Brain pericyte (primary cell): ENCODE data around the gene PRKCZ.

Experiments
- DNase-seq: peaks from one replicate; pipeline ENCODE4 v3.0.0-alpha.2; 2012; ENCODE audit warnings: low read depth, low spot score

PRKCZ gene

GRCh38 chr1:2024887-2025286, 25.3 kb upstream of the PRKCZ start:
- no peak for DNase-seq

DNA sequence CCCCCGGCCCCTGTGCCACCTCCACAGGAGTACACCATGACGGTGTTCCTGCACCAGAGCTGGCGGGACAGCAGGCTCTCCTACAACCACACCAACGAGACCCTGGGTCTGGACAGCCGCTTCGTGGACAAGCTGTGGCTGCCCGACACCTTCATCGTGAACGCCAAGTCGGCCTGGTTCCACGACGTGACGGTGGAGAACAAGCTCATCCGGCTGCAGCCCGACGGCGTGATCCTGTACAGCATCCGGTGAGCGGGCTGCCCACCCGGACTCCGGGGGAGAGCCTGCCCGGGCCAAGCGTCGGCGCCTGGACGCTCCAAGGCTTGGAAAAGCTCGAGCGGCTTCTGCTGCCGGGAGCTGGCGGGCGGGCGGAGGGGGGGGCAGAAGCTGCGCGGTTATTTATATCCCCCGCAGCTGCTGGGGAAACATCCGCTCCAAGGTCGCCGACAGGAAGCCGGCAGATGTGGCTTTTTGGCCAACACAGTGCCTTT, 24.7 kb upstream of the PRKCZ start:
- DNase-seq: no peak

DNA sequence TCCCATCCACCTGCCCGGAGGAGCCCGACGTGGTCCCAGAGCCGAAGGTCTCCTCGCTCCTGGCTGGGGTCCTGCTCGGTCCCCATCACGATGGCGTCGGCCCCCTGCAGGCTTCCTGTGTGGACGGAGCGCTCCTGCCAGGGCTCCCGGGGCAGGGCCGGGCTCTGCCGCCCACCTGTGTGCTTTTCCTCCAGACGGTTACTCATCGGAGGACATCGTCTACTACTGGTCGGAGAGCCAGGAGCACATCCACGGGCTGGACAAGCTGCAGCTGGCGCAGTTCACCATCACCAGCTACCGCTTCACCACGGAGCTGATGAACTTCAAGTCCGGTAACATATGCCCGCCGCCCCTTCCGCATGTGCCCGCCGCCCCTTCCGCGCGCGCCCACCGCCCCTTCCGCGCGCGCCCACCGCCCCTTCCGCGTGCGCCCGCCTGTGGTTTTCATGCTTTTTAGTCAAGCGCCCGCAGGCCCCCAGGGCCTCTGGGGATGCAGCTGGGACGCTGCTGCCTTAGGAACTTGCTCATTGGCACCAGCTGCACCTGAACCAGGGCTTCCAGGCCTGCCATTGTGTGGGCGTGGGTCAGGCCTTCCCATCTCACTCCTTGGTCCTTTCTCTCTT, 22.1 kb upstream of the PRKCZ start:
- no peak for DNase-seq

DNA sequence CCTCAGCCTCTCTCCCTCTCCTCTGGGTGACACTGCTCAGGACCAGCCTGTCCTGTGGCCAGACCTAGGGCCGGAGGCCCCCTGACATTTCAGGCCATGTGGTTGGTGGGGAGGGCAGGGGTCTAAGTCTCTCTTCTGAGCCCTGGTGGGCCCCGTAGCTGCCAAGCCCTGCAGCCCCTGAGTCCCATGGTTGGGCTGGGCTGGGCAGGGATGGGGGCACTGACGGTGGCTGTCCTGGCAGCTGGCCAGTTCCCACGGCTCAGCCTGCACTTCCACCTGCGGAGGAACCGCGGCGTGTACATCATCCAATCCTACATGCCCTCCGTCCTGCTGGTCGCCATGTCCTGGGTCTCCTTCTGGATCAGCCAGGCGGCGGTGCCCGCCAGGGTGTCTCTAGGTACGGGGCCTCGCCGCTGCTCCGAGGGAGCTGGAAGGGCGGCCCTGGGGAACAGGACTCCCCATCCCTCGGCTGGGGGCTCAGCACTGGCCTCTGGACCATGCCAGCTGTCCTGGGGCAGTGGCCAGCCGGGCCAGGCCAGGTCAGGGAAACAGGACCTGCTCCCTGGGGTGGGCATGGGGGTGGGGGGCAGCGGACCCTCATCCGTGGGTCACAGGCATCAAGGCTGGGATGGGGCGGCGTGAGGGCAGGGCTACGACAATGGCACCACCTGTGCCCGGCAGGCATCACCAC, 21.2 kb upstream of the PRKCZ start:
- DNase-seq: no peak

GRCh38 chr1:2029561-2029960, 20.6 kb upstream of the PRKCZ start:
- DNase-seq: no peak

GRCh38 chr1:2030076-2030871, 19.9 kb upstream of the PRKCZ start:
- no peak for DNase-seq

DNA sequence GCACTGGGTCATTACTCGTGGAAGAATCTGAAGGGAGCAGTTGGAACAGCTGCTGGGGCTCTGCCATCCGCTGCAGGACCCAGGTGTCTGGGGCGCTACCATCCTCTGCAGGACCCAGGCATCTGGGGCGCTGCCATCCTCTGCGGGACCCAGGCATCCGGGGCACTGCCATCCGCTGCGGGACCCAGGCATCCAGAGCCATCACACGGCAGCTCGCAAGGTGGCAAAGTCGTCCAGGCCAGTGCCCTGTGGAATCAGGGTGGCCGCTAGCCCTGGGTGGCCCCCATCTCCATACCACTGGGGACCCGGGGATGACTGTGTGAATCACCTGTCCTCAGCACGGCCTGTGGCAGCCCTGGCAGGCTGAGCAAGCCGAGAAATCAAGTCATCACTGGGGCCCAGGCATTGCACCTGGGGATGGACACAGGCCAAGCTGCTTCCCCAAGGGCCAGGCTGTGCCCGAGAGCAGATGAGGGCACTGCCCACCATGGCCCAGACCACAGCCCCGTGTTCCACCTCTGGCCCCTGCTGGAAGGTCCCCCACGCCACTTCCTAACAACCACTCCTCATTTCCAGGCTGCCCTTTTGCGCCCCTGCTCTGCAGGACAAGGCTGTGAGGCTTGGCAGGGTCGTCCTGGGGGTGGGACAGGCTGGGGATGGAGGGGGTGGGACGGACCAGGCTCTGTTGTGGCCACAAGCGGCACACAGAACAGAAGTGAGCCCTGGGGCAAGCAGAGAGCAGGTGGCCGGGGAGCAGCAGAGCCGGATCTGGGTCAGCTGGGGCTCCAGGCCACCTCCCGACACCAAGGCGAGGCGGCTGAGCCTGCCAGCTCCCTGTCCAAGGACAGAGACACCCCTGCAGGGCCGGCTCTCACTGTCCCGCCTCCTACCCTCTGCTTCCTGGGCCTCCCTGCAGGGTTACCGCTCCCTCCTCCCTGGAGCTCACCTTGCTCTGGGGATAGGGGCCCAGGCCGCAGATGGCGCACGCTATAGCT, 18.4 kb upstream of the PRKCZ start:
- no peak for DNase-seq

DNA sequence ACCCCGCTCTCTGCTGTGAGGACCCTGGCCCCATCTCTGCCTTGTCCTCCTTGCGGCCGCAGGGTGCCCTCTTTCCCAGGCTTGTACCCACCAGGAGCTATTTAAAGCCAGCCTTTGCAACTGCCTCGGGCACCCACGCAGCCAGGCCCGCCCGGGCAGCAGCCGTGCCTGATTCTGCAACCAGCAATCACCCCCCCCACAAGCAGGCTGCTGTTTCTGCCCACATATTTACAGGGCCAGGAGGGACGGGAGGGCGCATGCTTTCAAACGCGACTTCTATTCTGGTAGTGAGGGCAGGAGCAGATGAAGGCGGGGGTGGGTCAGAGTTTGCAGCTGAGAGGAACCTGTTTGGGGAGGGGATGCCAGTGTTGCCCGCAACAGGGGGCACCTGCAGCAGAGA, 17.5 kb upstream of the PRKCZ start:
- no peak for DNase-seq

DNA sequence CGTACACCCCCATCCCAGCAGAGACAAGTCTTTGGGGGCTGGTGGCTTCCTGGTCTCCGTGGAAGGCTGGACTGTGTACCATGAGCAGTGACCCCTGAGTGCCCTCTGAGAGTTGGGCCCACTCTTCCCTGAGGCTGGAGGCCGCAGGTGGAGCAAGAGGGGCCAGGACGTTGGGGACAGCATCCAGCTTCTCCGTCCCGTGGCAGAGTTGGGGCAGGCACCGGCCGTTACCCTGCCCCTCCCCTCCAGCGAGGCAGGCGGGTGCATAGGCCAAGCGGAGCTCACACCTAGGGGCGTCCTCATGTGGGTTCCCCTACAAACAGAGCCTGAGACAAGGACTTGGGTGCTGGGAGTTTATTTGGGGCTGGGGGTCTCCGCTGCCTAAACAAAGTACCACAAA, 17.0 kb upstream of the PRKCZ start:
- no peak for DNase-seq

GRCh38 chr1:2036287-2036686, 13.9 kb upstream of the PRKCZ start:
- no peak for DNase-seq

- DNase-seq: no peak
Observed at GRCh38 chr1:2037314-2037979, 12.8 kb upstream of the PRKCZ start.

DNA sequence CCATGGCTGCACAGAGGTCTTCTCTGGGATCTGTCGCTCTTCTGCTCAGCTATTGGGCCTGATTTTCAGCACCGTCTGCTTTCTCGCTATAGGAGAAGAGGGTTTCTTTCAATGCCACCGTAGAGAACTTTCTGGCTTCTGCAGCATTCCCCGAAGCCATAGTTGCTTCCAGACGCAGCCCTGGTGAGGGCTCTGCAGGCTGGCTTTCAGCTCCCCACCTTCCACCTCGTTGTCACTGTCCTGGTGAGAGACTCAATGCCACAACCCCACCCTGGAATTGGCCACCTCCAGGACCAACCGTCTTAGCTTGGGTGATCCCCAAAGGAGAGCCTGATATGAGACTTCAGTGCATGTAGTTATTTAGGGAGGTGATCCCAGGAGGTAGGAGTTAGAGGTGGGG, 12.0 kb upstream of the PRKCZ start:
- DNase-seq: no peak

- no peak for DNase-seq
Observed at GRCh38 chr1:2039251-2039650, 11.0 kb upstream of the PRKCZ start.

- no peak for DNase-seq
Observed at GRCh38 chr1:2041305-2041704, 8.9 kb upstream of the PRKCZ start.

DNA sequence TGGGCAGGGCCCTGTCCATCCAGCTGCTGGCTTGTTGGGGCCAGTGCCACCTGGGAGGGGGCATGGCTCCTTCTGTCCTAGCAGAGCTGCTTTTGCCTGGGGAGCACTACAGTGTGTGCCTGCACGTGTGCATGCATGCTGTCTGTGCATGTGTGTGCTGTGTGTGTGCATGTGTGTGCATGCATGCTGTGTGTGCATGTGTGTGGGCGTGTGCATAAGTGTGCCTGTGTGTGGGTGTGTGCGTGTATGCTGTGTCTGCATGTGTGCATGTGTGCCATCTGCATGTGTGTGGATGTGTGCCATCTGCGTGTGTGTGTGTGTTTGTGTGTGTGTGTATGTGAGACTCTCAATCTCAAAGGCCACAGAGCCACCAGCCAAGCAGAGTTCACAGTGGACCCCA, 8.3 kb upstream of the PRKCZ start:
- DNase-seq: no peak

DNA sequence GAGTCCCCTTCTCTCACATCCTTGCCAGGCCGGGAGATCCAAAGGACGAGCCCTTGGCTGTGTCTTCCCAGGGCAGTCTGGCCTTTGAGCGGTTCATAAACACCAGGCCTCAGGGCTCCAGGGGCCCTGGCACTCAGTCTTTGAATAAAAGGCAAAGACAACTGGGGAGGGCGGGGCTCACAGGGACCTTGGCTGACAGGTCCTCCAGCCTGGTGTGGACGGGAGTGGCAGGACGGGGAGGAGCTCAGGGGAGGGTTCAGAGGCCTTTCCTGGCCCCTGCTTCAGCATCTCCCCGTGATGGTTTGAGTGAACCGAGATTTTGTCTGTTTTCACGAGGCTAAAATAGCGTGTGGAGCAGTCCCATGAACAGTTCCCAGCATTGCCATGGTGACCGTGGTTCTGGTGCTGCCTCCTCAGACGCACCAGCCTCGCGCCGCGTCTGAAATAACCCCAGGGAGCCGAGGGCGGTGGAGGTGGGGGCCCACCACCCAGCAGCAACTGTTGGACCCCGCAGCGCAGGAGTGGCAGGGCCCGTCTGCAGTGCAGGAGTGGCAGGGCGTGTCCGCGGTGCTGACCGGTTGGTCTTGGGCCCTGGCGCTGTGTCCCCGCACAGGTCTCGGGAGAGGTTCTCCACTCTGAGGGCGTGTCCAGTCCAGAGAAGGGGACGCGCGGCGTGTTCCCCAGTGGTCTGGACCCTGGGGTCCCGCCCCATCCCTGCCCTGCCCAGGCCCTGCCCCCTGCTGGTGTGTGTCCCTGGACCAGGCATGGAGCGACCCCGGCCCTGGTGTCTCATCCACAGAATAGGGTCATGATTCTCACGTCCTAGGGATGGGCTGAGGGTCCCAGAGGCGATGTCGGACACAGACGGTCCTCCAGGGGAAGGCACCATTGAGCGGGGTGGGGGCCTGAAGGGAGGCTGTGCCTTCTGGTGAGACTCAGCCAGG, 7.1 kb upstream of the PRKCZ start:
- no peak for DNase-seq

DNA sequence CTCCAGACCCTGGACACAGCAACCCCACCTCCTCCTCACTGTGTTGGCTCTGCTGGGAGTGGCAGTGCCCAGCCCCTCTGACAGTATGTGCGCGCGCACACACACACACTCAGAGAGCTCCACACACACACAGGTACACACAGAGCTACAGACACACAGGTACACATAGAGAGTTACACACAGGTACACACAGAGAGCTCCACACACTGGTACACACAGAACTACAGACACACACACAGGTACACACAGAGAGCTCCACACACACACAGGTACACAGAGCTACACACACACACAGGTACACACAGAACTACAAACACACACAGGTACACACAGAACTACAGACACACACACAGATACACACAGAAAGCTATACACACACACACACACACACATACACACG, 6.3 kb upstream of the PRKCZ start:
- DNase-seq: no peak

GRCh38 chr1:2044510-2045319, 5.5 kb upstream of the PRKCZ start:
- DNase-seq: no peak
